Cerebellar nuclear complex (tissue), 1 donor: ENCODE measurements around the gene LCE3E.
"Not testable (repeated sequence)": the region's sequence is repeated elsewhere in the genome, so short reads cannot be mapped to it uniquely, and the experiment has no call there.

Source experiments
- DNase-seq, 2 experiments: peaks; one replicate each; lab custom pipeline; 2025; lab: John Stamatoyannopoulos, UW

LCE3E gene, protein sequence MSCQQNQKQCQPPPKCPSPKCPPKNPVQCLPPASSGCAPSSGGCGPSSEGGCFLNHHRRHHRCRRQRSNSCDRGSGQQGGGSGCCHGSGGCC

DNA sequence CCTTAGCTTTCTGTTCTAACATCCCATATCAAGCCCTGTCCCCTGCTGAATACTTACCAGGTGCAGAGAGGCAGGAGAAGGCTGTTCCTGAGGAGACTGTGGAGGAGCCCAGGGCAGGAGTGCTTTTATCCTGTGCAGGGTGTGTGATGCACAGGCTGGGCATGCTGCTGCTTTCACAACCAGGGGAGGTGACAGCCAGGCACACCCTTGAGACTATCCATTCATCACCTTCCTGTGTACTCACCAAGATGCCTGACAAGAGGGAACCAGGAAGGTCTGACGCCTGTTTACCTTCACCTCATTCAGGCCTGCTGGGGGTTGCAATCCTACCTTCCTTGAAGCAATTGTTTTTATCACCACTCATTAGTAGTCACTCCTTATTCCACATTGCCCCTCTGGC is at the start of gene LCE3E:
Gene LCE3E (minus strand): TSS at position 100 of the 400 bp plus-strand sequence. CDS start 572 bp downstream, outside the sequence.
- DNase-seq, result no peak

- no peak for DNase-seq
These were observed 46.9 kb upstream of the LCE3E start, which contains the start of gene LCE3B for GRCh38 chr1:152613511-152613910. TSS of gene LCE3B (plus strand) at chr1:152613811. CDS start at chr1:152613811, 0 bp downstream.

DNA sequence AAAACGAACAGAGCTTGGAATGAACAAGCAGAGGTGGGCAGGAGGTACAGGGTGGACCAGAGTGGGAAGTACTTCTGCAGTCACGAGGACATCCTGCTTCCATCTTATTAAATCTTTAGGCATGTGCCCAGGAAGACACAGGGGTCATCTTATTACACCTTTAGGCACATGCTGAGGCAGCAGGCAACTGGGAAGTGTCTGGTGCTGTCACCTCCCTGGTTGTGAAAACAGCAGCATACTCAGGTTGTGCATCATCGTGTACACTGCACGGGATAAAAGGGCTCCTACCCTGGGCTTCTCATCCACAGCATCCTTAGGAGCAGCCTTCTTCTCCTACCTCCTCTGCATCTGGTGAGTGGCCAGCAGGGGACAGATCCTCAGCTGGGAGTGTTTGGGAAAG is 33.4 kb upstream of the LCE3E start, which contains the start of gene LCE3C:
Gene LCE3C (plus strand): TSS at position 301 of the 400 bp plus-strand sequence. CDS start 498 bp downstream, outside the sequence.
- no peak for DNase-seq

DNA sequence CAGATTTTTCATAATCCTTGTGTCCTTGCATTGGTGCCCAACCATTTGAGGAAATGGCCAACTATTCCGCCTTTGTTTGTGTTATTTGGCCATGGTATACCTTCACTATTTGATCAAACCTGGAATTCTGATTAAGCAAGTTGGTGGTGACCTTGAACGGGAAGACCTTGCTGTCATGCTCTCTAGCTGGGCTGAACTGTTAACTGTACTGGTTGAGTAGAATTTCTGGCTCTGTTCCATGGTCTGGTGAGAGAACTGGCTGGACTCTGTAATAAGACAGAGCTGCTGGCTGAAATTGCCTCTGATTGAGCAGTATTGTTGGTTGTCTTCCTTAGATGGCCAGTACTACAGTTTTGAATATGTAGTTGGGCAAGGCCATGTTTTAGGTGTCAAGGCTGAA is 30.4 kb upstream of the LCE3E start:
- DNase-seq, result no peak

GRCh38 chr1:152585586-152585985 is 19.0 kb upstream of the LCE3E start:
- DNase-seq, result no peak

DNA sequence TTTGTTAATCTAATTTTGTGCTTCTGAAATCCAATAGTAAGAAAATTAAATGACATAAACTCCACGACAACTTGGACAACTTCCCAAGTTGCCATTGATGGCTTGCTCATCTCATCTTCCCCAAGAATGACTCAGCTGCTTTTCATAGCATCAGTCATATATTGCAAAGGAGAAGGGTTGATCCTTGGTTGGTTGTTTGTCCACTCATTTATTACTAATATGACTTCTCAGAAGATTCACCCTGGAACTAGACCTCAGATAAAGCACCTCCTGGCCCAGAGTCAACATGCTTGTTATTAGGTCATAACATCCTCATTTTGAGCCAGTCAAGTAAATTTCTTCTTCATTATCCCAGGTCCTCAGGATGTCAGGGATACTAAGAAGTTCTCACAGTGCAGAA is 16.1 kb upstream of the LCE3E start:
- DNase-seq, result no peak

DNA sequence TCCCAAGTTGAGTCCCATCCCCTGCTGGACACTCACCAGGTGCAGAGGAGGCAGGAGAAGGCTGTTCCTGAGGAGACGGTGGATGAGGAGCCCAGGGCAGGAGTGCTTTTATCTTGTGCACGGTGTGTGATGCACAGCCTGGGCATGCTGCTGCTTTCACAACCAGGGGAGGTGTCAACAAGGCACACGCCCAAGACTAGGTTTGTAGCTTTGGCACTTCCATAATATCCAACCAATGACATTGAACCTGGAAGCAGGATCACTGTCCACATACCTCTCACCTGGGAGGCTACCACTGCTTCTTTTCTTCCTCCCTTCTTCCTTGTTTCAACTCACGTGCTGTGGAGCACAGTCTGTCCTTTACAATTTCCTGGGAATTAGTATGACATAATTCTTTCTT is 13.9 kb upstream of the LCE3E start, which contains the start of gene LCE3D:
Gene LCE3D (minus strand): TSS at position 84 of the 400 bp plus-strand sequence. CDS start 580 bp downstream, outside the sequence.
- no peak for DNase-seq

DNA sequence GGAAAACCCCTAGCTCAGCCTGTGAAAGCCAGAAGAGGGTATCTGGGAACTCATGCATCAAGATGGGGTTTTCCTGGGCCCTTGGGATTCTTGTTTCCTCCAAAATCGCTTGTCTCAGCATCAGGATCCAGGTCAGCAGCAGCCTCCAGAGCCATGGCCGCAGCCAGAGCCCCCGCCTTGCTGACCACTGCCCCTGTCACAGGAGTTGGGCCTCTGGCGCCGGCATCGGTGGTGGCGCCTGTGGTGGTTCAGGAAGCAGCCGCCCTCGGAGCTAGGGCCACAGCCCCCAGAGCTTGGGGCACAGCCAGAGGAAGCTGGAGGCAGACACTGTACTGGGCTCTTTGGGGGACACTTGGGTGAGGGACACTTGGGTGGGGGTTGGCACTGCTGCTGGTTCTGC is 12.9 kb upstream of the LCE3E start:
- not testable (repeated sequence) for DNase-seq

GRCh38 chr1:152577168-152577567 is 10.6 kb upstream of the LCE3E start:
- no peak for DNase-seq

GRCh38 chr1:152565535-152566215 is 905 bp downstream of the LCE3E start:
- no peak for DNase-seq

DNA sequence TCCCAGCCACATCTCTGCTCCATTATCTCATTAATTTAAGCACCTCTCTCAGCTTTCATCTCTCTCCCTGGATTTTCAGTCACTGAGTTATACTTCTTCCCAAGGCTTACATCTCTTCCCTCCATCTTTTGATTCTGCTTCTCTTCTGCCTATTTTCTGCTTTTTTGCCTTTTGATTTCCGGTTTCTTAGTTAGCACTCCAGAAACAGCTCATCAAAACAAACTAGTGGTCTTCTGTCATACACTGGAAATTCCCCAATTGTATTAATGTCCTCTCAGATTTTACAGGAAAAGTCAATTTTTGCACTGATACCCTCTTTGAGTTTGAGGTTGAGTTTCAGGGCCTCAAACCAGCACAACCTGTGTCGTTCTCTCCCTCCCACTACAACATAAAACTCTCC is 1.5 kb downstream of the LCE3E start:
- no peak for DNase-seq

DNA sequence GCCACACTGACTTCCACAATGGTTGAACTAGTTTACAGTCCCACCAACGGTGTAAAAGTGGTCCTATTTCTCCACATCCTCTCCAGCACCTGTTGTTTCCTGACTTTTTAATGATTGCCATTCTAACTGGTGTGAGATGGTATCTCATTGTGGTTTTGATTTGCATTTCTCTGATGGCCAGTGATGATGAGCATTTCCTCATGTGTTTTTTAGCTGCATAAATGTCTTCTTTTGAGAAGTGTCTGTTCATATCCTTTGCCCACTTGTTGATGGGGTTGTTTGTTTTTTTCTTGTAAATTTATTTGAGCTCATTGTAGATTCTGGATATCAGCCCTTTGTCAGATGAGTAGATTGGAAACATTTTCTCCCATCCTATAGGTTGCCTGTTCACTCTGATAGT is 18.2 kb downstream of the LCE3E start:
- DNase-seq, result not testable (repeated sequence)

- no peak for DNase-seq
These were observed 19.9 kb downstream of the LCE3E start for GRCh38 chr1:152546704-152547103.

DNA sequence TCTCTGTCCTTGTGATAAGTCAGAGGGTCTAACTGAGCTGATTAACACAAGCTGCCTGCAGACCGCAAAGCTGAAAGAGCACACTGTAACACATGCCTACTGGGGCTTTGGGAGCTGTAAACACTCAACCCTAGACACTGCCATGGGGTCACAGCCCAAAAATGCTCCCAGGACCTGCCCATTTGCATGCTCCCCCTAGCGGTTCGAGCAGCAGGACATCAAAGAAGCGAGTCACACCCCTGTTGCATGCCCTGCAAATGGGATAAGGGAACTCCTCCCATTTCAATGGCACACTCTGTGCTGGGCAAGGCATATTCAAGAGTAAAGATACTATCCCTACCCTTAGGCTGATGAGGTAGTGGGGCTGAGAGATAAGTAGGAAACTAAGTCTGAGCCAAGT is 22.8 kb downstream of the LCE3E start:
- DNase-seq, result no peak

- no peak for DNase-seq
These were observed 26.7 kb downstream of the LCE3E start for GRCh38 chr1:152539901-152540300.

- no peak for DNase-seq
These were observed 29.1 kb downstream of the LCE3E start for GRCh38 chr1:152537496-152537895.

DNA sequence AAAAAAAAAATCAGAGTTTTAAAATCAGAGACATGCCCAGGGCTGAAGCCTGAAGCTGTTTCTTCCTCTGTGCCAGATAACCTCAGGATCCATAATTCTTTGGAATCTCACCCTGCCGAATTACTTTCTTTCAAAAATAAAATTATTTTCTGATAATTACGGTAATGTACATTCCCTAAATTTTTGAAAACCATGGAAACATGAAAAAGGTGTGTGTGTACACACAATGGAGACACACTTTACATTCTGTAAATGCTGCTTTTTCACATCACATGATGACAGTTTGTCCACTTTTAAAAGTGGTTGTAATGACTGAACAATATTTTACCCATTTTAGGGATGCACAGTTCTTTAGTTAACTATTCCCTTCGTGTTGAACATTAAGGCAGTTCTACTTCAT is 30.8 kb downstream of the LCE3E start:
- DNase-seq, result no peak

DNA sequence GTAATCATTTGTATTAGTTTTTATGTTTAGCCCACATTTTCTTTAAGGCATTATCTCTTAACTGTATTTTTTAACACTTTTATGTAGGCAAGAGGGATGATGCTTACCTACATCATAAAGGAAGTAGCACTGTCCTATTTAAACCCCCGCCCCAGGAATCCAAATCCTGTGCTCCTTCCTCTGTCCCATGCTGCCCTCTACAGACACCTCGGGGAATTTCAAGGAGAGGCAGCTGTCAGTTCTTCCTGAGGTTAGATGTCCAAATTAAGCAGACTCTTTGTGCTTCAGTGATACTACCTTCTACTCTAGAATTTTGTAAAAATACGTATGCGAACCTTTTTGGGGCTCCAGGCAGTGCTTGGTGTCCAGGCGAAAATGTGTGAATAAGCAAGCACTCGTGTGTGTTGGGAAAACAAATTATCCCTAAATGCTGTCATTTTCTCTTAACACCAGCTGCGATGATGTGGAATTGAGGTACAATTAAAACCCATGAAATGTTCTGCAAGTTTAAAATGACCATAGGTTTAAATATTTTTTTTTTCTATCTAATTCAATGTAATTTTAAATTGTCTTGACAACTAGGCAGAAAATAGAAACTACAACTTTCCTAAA is 33.1 kb downstream of the LCE3E start:
- DNase-seq, result no peak

DNA sequence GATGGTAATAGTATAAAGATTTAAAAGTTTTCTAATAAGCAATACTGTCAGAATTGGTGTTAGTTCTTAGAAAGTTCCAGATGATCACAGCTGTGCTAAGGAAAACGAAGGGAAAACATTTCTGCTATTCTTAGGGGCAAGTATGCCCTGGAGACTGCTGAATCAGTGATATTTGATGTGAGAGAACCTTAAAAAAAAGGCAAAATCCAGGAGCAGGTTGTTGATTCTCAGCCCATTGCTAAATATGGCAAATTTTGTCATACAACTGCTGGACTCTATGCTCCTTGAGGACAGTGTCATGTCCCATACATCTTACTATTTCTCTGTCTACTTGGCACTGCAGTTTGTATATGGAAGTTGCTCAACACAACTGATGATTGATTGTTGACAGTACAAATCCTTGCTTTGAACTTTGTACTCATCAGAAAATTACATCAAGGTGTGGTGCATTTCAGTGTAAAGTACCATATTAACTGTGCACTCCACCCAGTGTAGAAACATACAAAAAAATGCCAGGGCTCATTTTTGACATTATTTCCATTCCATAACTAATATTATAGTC is 41.4 kb downstream of the LCE3E start:
- DNase-seq, result no peak

GRCh38 chr1:152520561-152521090 is 46.0 kb downstream of the LCE3E start:
- no peak for DNase-seq

GRCh38 chr1:152519851-152520250 is 46.7 kb downstream of the LCE3E start:
- no peak for DNase-seq

- DNase-seq, result no peak
These were observed 49.3 kb downstream of the LCE3E start for GRCh38 chr1:152517237-152517811.
